NCI-H2107 (cell line): ENCODE results near the gene ABCF1.

Source experiments
- DNase-seq: peaks from one replicate; lab custom pipeline; 2025; lab: John Stamatoyannopoulos, UW

The ABCF1 gene

DNA sequence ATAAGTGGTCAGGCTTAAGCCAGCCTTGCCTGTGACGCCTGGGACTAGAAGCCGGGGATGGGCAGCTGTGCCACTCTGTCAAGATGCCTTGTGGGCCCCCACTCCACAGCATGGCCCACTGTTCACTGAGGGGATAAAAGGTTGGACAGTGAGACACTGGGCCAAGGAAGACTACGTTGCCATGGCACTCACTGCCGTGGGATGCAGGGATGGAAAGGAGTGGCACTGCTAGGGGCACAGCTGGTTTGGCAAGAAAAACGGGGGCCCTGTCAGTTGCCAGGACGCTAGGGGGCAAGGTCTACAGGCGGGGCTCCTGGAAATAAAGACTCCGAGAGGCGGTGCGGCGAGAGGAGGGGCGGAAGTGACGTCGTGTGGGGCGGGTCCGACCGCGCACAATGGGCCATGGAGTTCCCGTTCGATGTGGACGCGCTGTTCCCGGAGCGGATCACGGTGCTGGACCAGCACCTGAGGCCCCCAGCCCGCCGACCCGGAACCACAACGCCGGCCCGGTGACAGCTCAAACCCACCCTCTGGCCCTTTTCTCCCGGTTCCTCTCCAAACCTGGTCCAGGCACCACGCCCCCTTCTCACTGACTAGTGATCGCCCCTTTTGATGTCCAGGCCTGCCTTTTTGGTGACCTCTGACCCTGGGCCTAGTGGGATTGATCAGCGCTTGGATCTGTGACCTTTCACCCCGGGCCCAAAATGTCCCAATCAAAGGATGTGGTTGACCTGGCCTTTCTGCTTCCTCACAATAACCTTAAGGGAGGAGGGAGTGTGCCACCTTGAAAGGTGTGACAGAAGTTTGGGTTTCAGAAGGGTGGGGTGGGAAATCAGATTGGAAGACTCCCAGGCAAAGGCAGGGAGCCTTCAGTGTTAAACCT, 55.5 kb downstream of the ABCF1 start, which contains the start of gene ATAT1:
TSS of gene ATAT1 (plus strand) at position 391 of the 883 bp plus-strand sequence.
- DNase-seq: peak; percentile 21

GRCh38 chr6:30635834-30636233, 64.6 kb downstream of the ABCF1 start:
- no peak for DNase-seq

- no peak for DNase-seq
Measured at GRCh38 chr6:30640481-30640880, 69.2 kb downstream of the ABCF1 start.

DNA sequence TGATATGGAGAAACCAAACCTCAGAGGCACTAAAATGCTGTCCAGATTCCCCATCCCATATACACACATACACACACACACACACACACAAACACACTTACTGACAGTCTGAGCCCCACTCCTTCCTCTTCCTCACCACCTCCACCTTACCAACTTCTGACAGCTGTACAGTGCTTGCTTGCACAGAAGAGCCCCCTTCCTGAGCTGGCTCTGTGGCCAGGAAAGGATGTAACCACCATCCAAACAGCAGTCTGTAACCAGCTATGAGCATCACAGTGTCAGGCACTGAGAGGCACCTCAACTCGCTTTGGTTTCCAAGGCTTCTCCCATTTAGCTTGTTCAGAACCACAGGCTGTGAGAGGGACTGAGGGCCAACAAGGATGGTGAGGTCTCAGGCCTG, 69.8 kb downstream of the ABCF1 start:
- no peak for DNase-seq
